T-helper 2 cell treated with Interferon-gamma antibody and Interleukin-4, amounts not matched to agents 5 μg/mL and 100 μg/mL, for 36 hours (primary cell): ENCODE results near the gene FAM78B.

Experiments used
- DNase-seq: peaks from one replicate; pipeline ENCODE4 v3.0.0; 2021; ENCODE audit warnings: low spot score
- H3K27ac Mint-ChIP-seq: one replicate; pipeline ENCODE4 v1.8.0; 2021; ENCODE audit warnings: mild to moderate bottlenecking, mixed read lengths
- H3K27me3 Mint-ChIP-seq: one replicate; pipeline ENCODE4 v1.8.0; 2021; ENCODE audit warnings: low read depth, mixed read lengths
- H3K36me3 Mint-ChIP-seq: one replicate; pipeline ENCODE4 v1.8.0; 2021; ENCODE audit warnings: low read depth, mixed read lengths
- H3K4me1 Mint-ChIP-seq: one replicate; pipeline ENCODE4 v1.8.0; 2021; ENCODE audit warnings: low read depth, mixed read lengths
- H3K4me3 Mint-ChIP-seq: one replicate; pipeline ENCODE4 v1.8.0; 2022; ENCODE audit warnings: mild to moderate bottlenecking, moderate library complexity, mixed read lengths
- H3K9me3 Mint-ChIP-seq: one replicate; pipeline ENCODE4 v1.8.0; 2021; ENCODE audit warnings: mixed read lengths

Gene FAM78B, protein sequence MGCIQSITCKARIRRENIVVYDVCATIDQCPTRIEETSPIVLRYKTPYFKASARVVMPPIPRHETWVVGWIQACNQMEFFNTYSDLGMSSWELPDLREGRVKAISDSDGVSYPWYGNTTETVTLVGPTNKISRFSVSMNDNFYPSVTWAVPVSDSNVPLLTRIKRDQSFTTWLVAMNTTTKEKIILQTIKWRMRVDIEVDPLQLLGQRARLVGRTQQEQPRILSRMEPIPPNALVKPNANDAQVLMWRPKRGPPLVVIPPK

DNA sequence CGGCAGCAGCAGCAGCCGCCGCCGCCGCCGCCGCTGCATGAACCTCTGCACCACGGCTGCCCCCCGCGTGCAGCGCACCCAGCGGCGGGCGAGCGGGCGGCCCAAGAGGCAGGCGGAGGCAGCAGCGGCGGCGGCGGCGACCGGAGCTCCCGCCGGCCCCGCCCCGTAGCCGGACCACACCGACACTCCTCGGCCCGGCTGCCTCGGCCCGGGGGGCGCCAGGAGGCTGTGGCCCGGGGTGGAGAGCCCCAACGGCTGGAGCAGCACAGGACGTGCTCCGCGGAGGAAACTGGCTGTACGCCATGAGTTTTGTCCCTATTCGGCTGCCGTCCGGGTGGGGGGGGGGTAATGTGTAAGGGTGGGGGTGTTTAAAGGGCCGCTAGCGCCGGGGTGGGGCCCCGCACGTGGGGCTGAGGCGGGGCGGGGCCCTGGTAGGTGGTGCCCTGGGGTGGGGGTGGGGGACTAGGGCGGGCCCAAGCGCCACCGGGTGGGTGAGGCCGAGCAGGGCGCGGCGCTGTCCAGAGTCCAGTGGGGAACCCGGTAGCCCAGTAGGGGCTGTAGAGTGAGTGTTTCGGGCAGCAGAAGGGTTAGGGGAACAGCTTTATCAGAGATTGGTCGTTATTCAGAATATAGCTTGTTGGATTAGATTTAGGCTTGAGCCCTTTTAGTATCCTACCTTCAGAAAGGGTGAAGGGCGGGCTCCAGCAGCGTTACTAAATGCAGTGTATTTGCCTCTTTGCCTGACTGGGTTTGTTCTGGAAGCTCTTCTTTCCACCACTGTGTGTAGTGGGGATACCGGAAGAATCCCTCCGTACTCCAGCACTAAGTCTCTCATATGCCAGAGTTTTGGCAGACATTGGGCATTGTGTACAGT is at the start of gene FAM78B:
Gene FAM78B (minus strand): TSS at position 304 of the 874 bp plus-strand sequence. CDS start 753 bp downstream, outside the sequence.
- no peaks in the 10 kb centered on the region for H3K9me3 Mint-ChIP-seq
- peak within 1 kb of the TSS; percentile 81 for H3K4me3 Mint-ChIP-seq
- no peaks in the 10 kb centered on the region for H3K36me3 Mint-ChIP-seq
- peaks cover 48% of the 10 kb centered on the region for H3K27me3 Mint-ChIP-seq
- peak within 1 kb of the TSS; percentile 39 for H3K27ac Mint-ChIP-seq
- H3K4me1 Mint-ChIP-seq, result peaks cover 24% of the 10 kb centered on the region
- peak; percentile 45 for DNase-seq

DNA sequence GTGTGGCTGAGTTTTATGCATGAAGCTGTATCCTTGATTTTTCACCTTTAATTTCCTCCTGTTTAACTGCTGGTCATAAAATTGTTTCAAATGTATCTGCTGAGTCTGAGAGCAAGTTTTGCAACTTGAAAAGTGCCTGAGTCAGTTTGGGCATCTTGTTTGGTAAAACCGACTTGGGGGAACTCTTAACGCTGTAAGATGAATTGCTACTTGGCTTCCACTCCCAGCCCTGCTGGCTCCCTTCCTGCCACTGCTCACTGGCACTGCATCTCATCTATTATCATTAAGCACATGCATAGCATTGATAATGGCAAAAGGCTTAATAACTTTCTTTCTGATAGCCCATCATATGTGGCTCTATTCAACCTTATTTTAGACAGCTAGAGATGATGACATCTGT is 35.7 kb upstream of the FAM78B start:
- no peaks in the 10 kb centered on the region for H3K4me1 Mint-ChIP-seq
- H3K27ac Mint-ChIP-seq, result no peak overlapping the region
- no peak for DNase-seq
- no peak overlapping the region for H3K4me3 Mint-ChIP-seq
- H3K36me3 Mint-ChIP-seq, result no peaks in the 10 kb centered on the region
- peaks cover 3% of the 10 kb centered on the region for H3K27me3 Mint-ChIP-seq
- no peaks in the 10 kb centered on the region for H3K9me3 Mint-ChIP-seq

DNA sequence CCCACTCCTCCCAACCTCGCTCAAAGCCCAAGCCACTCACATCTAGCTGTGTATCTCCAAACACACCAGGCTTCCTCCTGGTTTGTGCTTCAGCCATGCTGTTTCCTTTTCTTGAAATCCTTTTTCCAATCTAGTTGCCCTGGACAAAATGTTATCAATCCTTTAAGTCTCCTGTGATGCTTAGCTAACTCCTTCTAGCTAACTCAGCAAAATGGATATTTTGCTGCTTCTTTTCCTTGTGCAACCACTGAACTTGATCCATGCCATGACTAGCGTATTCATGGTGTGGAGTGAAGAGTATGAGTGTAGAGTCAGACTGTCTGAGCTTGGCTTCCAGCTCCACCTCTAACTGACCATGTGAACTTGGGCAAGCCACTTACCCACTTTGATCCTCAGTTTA is 33.9 kb upstream of the FAM78B start:
- no peak for DNase-seq
- Mint-ChIP-seq H3K27me3 (peaks cover 3% of the 10 kb centered on the region), H3K4me3 (no peak overlapping the region), H3K36me3 (no peaks in the 10 kb centered on the region), H3K4me1 (no peaks in the 10 kb centered on the region), H3K27ac (no peak overlapping the region), H3K9me3 (no peaks in the 10 kb centered on the region)

DNA sequence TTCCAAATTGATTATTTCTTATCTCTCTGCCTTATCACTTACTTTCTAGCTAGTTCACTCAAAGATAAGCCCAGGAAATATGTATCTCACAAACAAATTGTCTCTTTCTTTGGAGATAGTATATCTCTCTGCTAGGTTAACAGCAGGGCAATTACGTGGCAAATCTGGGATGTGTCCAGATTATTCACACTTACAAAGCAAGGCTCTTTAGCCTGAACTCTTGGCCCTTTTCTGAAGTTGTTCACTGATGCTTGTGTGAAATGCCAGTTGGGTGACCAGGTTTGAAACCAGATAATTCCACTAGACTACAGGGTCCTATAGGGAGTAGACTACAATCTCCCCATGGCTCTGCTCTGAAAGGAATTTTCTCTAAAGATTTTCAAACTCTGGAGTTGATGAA is 30.8 kb upstream of the FAM78B start:
- no peak for DNase-seq
- Mint-ChIP-seq H3K4me3 (no peak overlapping the region), H3K36me3 (no peaks in the 10 kb centered on the region), H3K27ac (no peak overlapping the region), H3K4me1 (no peaks in the 10 kb centered on the region), H3K27me3 (peaks cover 3% of the 10 kb centered on the region), H3K9me3 (no peaks in the 10 kb centered on the region)

DNA sequence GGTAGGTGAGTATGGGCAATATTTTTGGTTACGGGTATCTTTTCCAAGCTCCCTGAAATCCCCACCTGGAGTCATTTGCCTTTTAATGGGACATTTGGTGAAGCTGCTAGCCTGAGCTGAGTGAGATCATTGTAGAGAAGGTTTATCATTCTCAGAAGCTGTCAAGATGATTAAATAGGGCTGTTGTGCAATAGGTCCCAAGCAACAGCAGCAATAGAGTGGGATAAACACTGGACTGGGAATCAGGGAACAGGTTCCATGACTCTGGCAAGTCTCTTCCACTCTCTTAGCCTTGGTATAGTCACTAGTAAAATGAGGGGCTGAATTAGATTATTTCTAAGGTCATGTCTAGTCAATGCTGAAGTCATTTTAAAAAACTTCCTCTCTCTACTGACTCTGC is 30.3 kb upstream of the FAM78B start:
- no peak overlapping the region for H3K27ac Mint-ChIP-seq
- H3K27me3 Mint-ChIP-seq, result peaks cover 3% of the 10 kb centered on the region
- DNase-seq, result no peak
- no peak overlapping the region for H3K4me3 Mint-ChIP-seq
- H3K9me3 Mint-ChIP-seq, result no peaks in the 10 kb centered on the region
- H3K4me1 Mint-ChIP-seq, result no peaks in the 10 kb centered on the region
- H3K36me3 Mint-ChIP-seq, result no peaks in the 10 kb centered on the region

DNA sequence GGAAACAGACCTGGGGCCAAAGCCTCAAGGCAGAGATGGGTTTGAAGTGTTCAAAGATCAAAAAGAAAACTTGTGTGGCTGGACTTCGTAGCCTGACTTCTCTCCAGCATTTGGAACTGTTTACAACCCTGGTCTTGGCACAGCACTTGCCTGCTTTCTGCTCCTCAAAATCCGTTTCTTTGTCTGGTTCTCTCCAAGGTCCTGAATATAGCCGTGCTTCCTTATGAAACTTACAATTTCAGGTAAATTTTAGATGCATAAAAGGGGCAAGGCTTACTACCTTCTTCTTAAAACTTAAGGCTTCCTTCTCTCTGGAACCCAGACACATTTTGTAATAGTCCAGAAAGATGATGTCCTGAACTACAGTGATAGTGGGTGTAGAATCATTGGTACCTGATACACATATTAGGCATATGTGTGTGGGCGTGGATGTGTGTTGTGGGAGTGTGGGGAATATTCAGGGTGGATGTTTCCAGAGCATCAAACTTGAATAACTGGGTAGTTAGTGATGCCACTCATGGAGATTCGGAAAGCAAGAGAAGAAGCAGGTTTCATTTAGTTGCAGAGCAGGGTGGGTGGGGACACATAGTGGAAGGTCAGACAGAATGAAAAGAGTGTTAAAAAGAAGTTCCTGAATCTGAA is 26.4 kb upstream of the FAM78B start:
- no peaks in the 10 kb centered on the region for H3K36me3 Mint-ChIP-seq
- H3K4me3 Mint-ChIP-seq, result no peak overlapping the region
- H3K4me1 Mint-ChIP-seq, result no peaks in the 10 kb centered on the region
- H3K9me3 Mint-ChIP-seq, result no peaks in the 10 kb centered on the region
- DNase-seq, result no peak
- H3K27ac Mint-ChIP-seq, result no peak overlapping the region
- H3K27me3 Mint-ChIP-seq, result no peaks in the 10 kb centered on the region

DNA sequence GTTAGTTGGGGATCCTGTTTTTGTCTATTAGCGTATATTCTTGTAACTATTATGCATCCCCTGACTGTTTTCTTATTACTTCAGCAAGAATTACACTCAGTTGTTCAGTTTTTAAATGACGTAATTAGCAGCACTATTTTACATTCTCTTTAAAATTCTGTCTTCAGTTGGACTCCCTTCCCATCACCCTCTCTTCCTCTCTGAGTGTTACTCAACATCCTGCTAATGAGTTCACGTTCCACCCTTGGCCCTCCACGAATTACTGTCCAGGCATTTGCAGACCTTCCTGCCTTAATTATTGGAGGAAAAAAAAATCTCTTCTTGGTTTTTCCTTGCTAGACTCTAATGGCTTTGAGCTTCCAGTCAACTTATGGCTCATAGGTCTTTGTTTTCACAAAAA is 23.6 kb upstream of the FAM78B start:
- Mint-ChIP-seq H3K4me1 (no peaks in the 10 kb centered on the region), H3K9me3 (no peaks in the 10 kb centered on the region), H3K27ac (no peak overlapping the region), H3K27me3 (no peaks in the 10 kb centered on the region), H3K36me3 (no peaks in the 10 kb centered on the region), H3K4me3 (no peak overlapping the region)
- DNase-seq, result no peak

DNA sequence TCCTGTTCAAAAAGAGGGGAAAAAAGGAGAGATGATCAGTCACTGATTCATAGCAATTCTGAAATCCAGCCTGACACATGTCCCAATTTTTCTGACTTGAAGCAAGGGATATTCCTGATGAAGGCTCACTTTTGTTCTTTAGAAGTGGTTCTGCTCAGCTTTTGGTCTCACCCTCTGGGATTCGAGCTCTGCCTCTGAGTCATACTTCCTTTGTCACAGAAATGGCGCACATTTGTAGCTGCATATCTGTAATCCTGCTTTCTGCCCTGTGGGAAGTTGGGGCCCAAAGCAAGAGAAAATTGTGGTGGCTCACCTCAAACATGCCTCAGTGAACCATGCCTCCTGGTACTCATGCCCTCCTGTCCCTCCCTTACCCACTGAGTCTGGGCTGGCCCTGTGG is 22.3 kb upstream of the FAM78B start:
- H3K27ac Mint-ChIP-seq, result no peak overlapping the region
- H3K36me3 Mint-ChIP-seq, result no peaks in the 10 kb centered on the region
- H3K4me1 Mint-ChIP-seq, result no peaks in the 10 kb centered on the region
- no peaks in the 10 kb centered on the region for H3K27me3 Mint-ChIP-seq
- no peaks in the 10 kb centered on the region for H3K9me3 Mint-ChIP-seq
- no peak for DNase-seq
- no peak overlapping the region for H3K4me3 Mint-ChIP-seq

DNA sequence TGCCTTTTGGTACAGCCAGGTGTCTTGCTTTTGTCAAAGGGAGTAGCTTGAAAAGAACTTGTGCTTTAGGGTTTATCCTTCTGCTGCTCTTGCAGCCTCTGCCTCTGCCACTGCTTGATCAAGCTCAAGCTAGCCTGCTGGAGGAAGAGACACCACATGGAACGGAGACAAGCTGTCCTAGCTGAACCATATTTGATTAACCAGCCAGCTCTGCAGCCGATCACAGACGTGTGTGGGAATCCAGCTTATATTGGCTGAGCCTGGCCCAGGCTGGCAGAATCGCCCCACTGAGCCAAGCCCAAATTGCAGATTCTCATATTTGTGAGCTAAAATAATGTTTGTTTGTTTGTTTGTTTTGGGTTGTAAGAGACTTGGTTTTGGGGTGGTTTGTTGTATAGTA is 18.7 kb upstream of the FAM78B start:
- no peak for DNase-seq
- no peaks in the 10 kb centered on the region for H3K36me3 Mint-ChIP-seq
- no peaks in the 10 kb centered on the region for H3K9me3 Mint-ChIP-seq
- H3K4me3 Mint-ChIP-seq, result no peak overlapping the region
- no peak overlapping the region for H3K27ac Mint-ChIP-seq
- no peaks in the 10 kb centered on the region for H3K4me1 Mint-ChIP-seq
- peaks cover 4% of the 10 kb centered on the region for H3K27me3 Mint-ChIP-seq

DNA sequence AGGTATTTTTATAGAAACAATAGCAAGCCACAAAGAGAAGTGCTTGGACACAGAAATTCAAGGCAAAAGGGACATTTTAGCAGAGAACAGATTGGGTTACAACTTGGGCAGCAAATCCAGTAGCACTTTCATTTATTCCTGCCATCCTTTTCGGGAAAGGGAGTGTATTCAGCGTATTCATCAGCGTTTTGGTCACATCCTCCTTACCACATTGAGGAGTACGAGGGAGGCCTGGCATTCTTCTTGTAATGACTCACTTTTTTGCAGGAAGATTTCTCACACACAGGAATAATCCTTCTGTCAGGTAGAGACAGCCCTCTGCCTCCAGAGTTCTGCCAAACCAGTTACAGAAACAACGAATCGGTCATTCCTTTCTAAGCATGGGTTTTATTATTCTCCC is 18.1 kb upstream of the FAM78B start:
- Mint-ChIP-seq H3K36me3 (no peaks in the 10 kb centered on the region), H3K4me1 (no peaks in the 10 kb centered on the region), H3K9me3 (no peaks in the 10 kb centered on the region), H3K27ac (no peak overlapping the region), H3K4me3 (no peak overlapping the region), H3K27me3 (peaks cover 4% of the 10 kb centered on the region)
- DNase-seq, result no peak

DNA sequence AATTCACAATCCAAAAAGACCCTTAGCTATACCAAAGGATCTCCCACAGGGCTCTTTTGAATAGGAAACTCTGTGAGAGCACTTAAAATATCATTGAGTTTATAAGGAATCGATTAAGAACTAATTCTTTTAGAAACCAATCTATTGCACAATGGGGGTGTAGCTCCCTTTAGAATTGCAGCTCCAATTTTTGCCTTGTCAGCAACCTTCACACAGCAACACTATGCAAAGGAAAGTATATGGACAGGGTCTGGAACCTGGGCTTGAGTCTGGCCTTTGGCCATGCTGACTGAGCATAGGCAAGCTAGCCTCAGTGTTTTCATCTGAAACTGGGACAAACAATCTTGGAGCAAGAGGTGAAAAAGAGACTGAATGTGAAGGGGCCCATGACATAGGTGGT is 17.2 kb upstream of the FAM78B start:
- no peaks in the 10 kb centered on the region for H3K9me3 Mint-ChIP-seq
- no peaks in the 10 kb centered on the region for H3K36me3 Mint-ChIP-seq
- DNase-seq, result no peak

DNA sequence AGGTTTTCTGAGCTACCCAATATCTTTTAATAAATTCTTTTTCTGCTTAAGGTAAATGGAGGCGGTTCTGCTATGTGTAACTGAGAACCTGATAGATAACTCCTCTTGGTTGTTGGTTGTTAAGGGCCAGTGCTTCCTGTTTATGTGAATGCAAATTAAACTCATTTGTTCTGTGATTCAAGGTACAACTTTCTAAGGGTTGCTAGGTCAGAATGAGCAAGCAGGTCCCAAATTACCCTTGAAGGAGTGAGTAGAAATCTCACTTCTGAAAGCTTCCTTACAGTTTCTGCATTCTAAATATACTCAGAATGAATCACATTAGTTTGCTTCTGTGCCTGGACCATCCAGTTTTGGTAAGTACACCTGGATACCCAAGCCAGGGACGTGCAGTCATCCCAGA is 15.5 kb upstream of the FAM78B start:
- Mint-ChIP-seq H3K4me1 (no peaks in the 10 kb centered on the region), H3K27me3 (peaks cover 4% of the 10 kb centered on the region), H3K4me3 (no peak overlapping the region), H3K9me3 (no peaks in the 10 kb centered on the region), H3K27ac (no peak overlapping the region), H3K36me3 (no peaks in the 10 kb centered on the region)
- DNase-seq, result no peak

More for the DNA sequence above, 17.2 kb upstream of the FAM78B start:
- H3K27me3 Mint-ChIP-seq, result peaks cover 4% of the 10 kb centered on the region
- H3K27ac Mint-ChIP-seq, result no peak overlapping the region
- no peak overlapping the region for H3K4me3 Mint-ChIP-seq
- no peaks in the 10 kb centered on the region for H3K4me1 Mint-ChIP-seq

DNA sequence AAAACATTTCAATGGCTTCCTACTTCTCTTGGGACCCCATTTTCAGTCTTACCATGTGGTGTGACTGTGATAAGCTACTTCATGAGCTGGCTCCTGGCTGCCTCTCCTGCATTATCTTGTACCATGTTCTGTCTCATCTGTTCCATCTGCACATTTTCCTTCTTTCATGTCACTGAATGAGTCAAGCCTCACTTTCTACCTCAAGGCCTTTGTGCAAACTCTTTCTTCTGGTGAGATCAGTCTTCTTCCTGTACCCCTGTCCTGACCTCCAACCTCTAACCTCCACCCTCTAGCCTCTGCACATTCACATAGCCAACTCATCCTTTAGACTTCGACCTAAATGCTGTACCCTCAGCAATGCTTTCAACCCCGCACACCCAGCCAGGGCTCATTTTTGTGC is 9.6 kb upstream of the FAM78B start:
- peak; percentile 4 for DNase-seq
- Mint-ChIP-seq H3K4me1 (peaks cover 3% of the 10 kb centered on the region), H3K9me3 (no peaks in the 10 kb centered on the region), H3K4me3 (no peak overlapping the region), H3K27ac (no peak overlapping the region), H3K36me3 (no peaks in the 10 kb centered on the region), H3K27me3 (no peaks in the 10 kb centered on the region)

DNA sequence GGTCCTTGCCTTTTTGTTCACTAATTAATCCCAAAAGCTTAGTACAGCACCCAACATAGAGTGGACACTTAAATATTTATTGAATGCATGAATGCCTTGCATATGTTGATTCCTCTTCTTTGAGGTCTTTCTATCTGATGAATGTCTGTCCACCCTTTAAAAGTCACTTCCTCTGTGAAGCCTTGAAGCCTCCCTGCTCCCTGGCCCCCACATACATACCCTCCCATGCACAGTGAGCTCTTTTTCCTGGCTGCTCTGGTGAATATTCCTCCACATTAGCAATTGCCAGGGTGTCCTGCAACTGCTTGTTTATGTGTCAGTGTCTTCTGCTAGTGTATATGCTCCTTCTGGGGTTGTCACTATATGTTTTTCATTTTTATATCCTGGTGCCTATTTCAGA is 8.2 kb upstream of the FAM78B start:
- Mint-ChIP-seq H3K27me3 (peaks cover 2% of the 10 kb centered on the region), H3K27ac (no peak overlapping the region), H3K4me1 (peaks cover 6% of the 10 kb centered on the region), H3K36me3 (no peaks in the 10 kb centered on the region), H3K4me3 (no peak overlapping the region), H3K9me3 (no peaks in the 10 kb centered on the region)
- DNase-seq, result no peak
